ENCODE results near the gene UBAC1.
"Not testable (repeated sequence)": the region's sequence is repeated elsewhere in the genome, so short reads cannot be mapped to it uniquely, and the experiment has no call there.

UBAC1 gene

DNA sequence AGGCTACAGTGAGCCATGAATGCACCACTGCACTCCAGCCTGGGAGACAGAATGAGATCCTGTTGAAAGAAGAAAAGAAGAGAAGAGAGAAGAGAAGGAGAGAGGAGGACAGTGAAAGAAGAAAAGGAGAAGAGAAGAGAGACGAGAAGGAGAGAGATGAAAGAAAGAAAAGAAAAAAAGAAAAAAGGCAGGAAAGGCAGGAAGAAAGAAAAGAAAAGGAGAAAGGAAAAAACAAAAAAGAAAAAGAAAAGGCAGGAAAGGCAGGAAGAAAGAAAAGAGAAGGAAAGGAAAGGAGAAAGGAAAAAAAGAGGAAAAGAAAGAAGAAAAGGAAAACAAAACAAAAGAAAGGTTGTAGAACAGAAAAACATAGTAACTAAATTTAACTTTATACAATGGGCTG, 68.1 kb downstream of the UBAC1 start:
- no peak for FAIRE-seq

DNA sequence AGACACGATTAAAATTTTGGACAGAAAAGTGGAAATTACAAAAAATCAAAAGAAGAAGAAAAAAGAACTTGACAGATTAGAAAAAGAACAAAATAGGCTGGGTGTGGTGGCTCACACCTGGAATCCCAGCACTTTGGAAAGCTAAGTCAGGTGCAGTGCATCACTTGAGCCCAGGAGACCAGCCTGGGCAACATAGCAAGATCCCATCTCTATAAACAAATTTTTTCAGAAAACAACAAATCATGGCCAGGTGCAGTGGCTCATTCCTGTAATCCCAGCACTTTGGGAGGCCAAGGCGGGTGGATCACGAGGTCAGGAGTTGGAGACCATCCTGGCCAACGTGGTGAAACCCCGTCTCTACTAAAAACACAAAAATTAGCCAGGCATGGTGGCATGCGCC, 68.8 kb downstream of the UBAC1 start:
- not testable (repeated sequence) for FAIRE-seq

DNA sequence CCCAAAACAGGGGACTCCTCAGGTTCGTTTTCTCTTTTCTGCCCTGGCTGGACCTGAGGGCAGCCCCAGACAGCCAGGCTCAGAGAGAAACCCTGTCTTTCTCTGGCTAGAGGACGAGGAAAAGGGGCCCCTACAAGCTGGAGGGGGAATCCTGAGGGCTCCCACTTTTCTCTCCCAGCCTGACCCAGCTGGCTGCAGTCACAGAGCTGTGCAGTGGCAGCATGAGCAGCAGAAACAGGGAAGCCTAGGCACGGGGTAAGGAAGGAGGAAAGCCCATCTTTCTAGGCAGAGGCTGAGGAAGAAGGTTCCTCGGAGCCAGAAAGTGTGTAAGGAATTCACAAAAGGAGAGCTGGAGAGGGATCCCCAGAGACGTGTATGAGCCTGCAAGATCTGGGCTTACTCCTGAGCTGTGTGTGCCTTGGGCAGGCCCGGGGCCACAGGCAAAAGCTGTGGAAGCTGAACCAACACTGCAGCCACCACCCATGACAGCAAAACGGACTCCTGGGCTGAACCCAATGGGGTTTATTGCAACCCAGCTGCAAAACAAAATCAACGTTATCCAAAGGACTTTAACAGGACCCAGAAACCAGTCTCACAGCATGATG, 70.0 kb downstream of the UBAC1 start:
- no peak for FAIRE-seq

DNA sequence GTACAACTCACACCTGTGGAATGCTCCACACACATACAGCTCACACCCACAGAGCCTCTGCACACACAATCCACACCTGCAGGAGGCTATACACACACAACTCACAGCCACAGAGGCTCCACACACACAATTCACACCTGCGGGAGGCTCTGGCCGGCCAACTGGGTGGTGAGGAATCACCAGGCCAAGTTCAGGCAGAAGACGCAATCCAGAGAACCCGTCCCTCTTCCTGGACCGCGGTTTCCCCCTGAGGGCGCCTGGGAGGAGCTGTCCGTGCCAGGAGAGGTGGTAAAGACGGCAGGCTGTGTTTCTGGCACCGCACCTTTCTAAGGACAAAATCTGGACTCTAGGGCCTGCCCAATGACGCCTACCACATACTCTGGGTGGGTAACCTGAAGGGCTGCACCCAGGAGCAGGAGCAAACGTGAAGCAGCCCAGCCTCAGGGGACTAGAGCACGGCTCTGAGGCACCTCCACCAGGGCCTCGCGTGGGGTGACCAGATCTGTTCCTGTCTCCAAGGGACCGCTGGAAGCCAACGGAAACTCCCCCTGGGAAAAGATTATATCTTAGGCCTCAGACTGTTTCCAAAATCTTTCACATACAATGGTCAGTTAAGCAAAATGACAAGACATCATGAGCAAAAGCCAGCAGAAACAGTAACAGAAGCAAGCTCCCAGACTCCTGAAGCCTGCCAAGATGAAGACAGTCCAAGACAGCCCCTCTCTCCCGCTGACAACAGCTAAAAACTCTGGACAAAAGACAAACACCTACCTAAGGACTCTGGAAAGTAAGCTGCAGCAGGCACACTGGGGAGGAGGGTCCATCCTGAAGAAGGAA, 70.8 kb downstream of the UBAC1 start:
- no peak for FAIRE-seq

DNA sequence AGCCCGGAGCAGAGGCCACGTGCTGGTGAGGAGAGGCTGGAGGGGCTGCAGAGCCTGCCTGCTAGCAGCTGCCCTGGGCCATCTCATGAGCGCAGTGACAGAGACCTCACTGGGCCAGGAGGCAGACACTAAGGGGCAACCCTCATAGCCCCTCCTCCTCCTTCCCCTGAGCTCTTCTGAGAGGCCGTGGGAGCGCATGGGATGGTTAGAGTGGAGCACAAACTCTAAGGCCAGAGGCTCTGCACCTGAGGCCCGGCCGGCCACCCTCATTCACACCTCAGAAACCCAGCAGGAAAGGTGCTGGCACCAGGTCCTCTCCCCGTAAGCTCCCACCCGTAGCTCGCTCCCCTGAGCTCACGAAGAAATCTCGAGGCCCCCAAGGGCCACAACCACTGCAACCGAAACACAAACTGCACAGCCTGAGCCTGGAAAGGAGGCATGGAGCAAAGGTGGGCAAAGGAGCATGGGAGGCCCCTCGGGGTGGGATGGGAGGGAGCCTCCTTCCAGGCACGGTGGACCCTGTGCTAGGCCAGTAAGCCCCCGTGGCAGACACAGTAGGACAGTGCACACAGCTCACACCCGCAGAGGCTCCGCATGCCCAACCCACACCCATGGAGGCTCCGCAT, 71.5 kb downstream of the UBAC1 start:
- FAIRE-seq, result no peak

DNA sequence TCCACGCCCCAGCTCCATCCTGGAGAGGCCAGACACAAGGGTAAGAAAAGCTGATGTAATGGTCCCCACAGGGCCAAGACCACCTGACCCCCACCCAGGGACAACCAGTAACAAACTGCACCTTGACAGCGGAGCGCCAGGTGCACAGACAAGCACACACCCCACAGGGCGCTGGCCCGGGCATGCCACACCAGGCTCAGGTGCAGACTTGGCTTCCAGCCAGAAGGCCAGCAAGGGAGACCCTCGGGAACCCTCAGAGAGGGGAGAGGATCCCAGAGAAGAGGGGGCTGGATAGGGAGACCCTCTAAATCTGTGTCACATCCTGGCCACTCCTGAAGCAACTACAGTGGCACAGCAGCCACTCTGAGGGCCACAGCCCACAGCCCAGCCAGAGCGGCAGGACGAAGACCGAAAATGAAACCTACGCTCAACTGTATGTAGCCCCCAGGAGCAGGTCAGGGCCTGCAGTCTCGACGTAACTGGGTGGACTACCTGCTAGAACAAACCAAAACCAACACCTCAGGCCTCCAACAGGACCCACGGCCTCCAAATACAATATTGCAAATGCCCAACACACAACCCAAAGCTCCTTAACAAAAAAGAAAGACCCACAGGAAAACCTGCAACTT, 72.3 kb downstream of the UBAC1 start:
- no peak for FAIRE-seq

DNA sequence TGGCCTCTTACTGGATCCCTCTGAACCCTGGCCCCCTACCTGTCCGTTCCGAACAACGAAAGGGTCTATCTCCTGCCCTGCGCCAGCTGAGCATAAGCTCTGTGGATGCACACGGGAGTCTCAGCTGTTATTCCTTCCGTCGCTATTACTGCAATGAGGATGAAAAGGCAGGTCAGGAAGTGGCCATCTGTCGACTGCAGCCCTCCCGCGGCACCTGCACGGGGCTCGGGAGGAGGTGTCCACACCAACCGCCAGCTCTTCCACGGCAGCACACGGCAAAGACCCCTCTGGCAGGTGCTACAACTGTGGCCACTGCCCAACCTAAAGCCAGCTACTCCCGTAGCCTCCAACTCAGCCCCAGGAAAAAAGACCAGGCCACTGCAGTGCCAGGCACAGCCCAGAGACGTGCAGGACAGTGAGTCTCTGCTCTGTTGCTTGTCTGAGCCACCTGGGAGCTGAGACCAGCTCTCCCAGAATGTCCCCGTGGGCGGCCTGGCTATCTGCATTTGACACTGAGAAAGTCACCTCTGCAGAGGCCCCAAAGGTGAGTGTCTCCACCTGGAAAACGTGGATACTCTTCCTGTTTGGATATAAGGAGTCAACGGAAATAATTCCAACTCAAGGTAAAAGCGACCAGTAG, 72.9 kb downstream of the UBAC1 start:
- FAIRE-seq, result no peak

DNA sequence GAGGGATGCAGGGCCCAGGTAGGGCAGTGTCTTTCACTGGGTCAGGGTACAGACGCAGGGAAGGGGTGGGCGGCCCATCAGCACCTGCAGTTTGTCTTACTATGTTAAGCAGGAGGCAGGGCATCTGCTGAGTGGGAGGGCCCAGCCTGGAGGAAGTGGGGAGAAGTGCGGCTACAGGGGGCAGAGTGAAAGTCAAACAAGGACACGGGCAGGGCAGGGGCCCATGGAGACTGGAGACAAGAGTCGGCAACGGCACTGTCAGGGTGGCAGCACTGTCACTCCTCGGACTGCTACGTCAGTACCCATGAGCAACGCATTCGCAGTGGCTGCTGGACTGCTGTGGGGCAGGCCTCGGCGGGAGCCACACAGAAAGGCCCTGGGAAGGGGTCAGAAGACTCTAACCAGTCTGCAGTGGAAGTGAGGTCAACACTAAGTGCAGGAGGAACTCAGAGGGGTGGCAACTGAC, 73.6 kb downstream of the UBAC1 start:
- no peak for FAIRE-seq

DNA sequence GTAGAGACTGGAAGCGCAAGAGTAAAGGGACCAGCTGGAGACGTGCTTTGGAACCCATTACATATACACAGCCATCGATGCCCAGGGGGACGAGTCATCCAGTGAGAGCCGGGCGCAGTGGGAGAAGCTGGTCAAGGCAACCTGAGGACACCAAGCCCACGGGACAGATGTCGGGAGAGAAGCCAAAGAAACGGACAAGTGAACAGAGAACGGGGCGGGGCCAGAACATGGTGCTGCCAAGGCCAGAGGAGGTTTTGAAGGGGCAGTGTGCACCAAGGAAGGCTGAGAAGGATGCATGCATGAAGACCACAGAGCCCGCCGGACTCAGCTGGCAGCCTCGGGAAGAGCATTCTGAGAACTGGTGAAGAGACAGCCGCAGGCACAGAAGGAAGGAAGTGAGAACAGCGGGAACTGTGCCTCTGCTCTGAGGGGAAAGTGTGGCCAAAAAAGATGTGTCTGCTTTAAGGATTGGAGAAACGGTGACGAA, 74.1 kb downstream of the UBAC1 start:
- FAIRE-seq, result no peak

DNA sequence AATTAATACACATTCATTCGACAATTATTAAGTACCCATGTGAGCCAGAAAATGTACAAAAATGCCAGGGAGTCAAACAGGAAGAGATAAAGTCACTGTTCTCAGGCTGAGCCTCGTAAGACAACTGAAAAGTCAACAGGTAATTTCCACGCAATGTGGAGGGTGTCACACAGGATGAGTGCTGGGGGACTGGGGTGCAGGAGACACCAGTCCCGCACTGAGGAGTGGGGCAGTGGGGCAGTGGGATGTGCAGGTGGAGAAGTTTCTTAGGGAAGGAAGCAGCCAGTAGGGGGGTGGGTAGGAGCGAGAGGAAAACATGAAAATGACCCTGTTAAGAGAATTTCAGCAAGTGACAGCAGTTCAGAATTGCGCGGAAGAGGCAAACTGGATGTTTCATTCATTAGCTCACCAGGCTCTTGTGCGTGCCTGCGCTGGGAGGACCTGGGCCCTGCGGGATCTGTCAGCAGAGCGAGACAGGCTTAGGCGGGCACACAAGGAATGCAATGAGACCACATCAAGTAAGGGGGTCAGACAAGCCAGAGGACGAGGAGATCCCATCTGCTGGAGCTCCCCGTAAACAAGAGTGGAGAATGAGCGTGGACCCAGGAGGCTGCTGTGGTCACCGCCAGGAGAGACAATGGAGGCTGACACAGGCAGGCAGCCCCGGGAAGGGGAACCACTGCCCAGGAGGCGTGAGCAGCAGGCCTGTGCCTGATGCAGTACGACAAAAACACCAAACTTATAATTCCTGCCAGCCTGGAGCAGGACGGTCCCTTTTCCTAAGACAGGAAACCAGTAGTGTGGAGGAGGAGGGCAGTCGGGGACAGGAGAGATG, 74.8 kb downstream of the UBAC1 start:
- FAIRE-seq, result no peak

DNA sequence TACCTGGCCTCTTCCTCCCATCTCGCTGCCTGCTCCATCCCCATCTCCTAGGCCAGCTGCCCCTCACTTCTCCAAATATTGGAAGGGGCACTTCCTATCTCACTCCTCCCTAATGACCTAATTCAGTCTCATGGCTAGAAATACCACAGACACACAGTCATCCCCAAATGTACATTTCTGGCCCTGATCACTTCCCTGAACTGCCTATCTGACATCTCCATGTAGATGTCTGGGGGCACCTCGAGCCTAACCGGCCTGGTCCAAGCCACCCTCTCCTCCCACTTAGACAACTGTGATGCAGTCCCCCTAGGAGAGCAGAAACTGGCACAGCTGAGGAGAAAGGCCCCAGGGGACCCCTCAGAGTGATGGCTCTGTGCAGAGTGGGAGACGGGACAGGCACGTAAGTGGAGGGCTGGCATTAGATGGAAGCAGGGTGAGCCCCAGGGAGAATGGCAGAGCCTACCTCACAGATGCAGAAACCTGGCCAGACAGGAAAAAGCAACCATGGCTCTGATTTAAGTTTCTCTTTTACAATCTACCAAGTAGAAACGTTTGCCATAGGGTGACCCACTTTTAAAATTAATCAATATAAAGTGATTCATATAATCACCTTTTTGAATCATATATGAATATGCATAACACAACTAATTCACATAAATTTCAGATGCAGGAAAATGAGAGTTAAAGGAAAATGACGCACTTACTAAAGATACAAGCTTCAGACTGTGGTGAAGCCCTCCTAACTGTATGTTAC, 75.9 kb downstream of the UBAC1 start:
- no peak for FAIRE-seq

DNA sequence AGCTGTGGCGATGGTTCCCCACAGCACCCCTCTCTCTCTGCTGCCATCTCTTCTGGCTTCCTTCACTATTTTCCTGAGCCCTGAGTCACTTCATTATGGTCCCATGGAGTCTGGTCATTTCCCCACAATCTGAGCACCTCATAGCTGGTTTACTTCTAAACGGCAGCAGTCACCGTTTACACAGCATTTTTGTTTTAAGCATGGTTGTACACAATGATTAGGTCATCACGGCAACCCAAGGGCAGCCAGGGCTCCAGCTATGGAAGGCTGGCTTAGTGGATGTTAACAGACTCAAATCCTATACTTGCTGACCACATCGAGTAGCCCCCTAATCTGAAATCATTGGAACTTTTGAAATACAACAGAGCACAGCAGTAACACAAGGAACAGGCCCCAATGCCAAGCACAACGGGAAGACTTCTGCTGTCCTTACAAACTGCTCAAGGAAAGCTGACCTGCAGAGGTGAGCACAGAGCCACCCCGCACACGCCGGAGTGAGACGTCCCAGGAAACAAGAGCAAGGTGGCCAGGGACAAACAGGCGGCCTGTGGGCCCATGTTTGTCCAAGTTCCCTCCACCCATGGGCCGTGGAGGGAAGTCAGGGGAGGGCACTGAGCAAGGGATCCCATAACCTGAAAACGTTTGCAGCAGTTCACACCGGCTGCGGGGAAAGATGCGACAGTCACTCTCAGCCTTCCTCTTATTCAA, 76.7 kb downstream of the UBAC1 start:
- FAIRE-seq, result no peak

DNA sequence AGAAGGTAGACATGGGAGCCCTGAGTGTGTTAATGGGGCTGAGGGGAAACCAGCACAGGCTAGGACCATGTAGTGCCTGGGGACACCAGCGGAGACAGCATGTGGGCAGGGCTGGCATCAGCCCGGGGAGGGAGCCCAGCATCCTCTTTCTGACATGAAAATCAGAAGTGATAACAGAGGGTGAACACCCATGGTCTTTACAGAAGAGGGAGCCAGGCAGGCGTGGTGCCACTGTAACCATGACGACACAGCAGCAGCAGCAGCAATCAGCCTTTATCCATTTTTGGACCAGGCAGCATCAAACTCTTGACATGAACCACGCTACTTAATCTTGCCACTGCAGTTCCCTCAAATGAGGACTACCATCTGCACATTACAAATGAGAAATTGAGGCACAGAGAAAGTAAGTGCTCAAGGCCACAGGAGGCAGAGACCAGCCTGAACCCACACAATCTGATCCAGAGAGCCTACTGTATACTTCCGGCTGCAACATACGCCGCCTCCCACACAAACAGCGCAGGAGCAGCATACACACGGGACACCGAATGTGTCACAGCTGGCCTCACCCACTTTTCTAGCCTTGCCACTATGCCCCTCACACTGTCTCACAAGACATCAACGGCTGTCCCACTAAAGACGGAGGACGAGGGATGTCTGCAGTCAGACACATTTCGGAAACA, 77.6 kb downstream of the UBAC1 start:
- FAIRE-seq, result no peak

Measured in colon (tissue), 2 donors.